ENCODE results near the gene FCRL3.
"Not testable (repeated sequence)": the region's sequence is repeated elsewhere in the genome, so short reads cannot be mapped to it uniquely, and the experiment has no call there.

FCRL3 gene, protein sequence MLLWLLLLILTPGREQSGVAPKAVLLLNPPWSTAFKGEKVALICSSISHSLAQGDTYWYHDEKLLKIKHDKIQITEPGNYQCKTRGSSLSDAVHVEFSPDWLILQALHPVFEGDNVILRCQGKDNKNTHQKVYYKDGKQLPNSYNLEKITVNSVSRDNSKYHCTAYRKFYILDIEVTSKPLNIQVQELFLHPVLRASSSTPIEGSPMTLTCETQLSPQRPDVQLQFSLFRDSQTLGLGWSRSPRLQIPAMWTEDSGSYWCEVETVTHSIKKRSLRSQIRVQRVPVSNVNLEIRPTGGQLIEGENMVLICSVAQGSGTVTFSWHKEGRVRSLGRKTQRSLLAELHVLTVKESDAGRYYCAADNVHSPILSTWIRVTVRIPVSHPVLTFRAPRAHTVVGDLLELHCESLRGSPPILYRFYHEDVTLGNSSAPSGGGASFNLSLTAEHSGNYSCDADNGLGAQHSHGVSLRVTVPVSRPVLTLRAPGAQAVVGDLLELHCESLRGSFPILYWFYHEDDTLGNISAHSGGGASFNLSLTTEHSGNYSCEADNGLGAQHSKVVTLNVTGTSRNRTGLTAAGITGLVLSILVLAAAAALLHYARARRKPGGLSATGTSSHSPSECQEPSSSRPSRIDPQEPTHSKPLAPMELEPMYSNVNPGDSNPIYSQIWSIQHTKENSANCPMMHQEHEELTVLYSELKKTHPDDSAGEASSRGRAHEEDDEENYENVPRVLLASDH

DNA sequence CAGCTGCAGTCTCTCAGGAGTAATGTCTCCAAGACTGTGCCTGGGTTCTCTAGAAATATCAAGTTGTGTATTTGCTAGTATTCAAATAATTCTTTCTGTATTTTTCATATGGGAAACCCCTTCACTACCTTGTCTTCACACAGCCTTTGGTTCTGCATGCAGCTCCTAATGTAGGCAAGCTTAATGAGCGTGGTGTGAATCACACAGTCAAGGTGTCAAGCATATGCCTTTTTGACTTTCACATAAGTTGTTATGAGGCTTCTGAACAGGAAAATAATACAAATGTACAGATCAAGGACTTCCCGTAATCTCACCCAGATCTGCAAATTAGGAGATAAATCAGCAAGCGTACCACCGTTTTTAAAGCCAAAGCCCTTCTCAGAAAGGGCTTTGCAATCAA, at the start of gene FCRL3:
Gene FCRL3, minus strand, starts transcription at position 38 of the 400 bp plus-strand sequence. CDS start 280 bp downstream, outside the sequence.
- DNase-seq, result no peak

DNA sequence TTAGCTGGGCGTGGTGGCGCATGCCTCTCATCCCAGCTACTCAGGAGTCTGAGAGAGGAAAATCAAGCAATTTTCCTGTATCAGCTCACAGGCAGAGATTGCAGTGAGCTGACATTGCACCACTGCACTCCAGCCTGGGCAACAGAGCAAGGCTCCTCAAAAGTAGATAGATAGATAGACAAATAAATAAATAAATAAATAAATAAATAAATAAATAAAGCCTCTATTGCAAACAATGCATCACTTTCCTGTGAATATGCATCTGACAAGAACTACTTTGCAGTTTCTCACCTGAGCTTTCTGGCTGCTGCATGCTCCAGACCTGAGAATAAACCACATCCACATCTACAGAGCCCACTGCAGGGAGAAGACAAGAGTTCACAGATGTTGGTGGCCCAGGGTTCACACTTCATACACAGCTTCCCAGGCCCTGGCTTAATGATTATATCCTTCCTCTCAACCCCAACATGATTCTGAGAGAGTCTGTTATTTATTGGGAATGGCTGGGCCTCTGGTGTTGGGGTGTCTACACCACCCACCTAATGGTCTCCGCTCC, 47.8 kb upstream of the FCRL3 start:
- no peak for DNase-seq

DNA sequence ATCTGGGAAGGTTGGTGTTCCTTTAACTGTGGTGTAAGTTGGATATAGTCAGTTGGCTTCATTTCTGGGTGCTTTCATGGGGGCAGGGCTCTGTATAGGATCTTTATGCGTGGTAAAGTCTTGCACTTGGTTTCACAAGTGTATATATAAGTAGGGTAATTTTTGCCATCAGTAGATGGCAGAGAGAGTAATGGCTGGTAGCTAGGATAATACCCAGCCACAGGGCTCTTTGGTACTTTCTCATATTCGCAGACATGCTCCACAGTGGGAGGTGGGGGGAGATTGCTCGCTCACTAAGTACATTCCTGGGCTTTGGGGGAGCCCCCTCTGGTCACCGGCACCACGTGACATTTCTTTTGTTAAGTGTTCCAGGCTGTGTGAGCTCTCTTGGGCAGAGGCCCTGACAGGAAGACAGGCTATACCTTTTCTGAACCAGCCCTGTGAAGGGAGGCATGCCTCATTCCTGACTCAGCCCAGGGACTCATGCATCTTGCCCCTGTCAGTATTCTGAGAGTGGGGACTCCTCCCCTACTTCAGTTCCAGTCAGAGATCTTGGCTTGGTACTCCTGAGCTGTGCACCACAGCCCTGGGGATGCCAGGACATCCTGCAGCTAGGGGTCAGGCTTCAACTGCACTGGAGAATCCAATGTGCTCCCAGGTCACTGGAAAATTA, 38.8 kb upstream of the FCRL3 start:
- DNase-seq, result no peak

DNA sequence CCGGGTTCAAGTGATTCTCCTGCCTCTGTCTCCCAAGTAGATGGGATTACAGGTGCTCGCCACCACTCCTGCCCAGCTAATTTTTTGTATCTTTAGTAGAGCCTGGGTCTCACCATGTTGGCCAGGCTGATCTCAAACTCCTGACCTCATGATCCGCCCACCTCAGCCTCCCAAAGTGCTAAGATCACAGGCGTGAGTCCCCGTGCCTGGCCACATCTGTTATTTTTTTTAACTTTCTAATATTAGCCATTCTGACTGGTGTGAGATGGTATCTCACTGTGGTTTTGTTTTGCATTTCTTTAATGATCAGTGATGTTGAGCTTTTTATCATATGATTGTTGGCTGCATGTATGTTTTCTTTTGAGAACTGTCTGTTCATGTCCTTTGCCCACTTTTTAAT, 35.4 kb upstream of the FCRL3 start:
- not testable (repeated sequence) for DNase-seq

DNA sequence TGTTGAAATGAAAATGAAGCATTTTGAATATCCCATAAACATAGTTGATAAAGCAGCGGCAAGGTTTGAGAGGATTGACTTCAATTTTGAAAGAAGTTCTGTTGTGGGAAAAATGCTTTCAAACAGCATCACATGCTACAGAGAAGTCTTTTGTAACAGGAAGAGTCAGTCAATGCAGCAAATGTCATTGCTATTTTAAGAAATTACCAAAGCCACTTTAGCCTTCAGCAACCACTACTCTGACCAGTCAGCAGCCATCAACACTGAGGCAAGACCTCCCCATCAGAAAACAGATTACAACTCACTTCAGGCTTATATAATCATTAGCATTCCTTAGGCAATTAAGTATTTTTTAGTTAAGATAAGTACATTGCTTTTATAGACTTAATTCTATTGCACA, 33.8 kb upstream of the FCRL3 start:
- DNase-seq, result no peak

DNA sequence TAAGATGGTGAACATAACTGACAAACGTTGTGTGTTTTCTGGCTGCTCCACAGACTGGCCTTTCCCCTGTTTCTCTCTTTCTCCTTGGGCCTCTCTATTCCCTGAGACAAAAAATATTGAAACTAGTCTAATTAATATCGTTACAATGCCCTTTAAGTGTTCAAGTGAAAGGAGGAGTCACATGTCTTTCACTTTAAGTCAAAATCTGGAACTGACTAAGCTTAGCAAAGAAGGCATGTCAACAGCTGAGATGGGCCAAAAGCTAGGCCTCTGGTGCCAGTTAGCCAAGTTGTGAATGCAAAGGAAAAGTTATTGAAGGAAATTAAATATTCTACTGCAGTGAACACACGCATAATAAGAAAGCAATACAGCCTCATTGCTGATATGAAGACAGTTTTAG, 32.2 kb upstream of the FCRL3 start:
- no peak for DNase-seq

DNA sequence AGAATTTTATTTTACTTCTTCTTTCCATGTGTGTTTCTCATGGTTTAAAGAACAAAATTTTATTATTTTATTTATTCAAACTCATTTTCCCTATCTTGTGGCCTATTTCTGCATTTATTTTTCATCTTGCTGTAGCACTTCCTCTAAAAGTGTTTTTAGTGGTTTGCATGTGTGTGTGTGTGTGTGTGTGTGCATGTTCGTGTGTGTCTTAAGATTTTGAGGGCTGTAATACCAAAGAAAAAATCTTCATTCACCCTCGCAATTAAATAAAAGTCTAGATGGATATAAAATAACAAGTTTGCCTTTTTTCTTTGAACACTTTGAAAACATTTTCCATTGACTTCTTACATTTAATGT, 24.6 kb upstream of the FCRL3 start:
- no peak for DNase-seq

DNA sequence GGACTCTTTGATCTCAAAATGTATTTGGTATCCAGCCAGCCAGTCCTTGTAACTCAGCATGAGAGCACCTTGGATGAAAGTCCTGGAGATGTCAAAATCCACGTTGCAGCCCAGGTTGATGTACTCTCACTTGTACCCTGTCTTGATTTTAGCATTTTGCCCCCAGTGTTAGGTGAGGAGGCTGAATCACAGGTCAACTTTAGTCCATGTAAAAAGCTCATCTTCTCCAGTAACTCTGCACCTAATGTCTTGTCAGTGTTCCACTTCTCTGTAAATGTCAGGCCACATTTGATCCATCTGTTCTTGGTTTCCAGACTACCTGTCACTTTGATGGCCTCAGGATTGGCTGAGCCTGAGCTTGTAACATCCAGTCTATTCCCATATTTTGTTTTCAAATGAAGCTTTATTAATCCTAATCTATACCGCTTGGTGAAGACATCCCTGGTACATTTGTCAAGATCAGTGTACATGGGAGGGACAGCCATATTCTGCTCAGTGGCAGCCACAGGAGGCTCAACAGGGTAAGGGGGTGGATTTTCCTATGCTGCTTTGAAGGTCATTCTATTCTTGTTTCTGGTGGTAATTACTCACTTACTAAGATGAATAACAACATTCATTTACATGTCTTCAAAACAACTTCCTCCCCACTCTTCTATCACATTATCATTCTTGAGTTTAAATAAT, 24.1 kb upstream of the FCRL3 start:
- no peak for DNase-seq

DNA sequence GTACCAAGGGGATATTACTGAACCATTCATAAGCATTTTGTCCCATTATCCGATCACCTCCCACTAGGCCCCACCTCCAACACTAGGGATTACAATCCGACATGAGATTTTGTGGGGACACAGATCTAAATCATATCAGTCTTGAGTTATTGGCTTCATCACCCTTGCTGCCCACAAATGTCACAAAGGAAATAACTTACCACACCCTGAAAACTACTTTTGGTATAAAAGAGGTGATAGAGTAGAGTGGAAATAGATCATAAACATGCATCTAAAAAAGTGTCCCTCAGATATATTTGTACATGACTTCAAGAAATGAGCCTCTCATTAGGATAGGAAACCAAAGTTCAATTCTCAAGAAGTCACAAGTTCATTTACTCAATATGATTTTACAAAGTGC, 22.6 kb upstream of the FCRL3 start:
- no peak for DNase-seq

DNA sequence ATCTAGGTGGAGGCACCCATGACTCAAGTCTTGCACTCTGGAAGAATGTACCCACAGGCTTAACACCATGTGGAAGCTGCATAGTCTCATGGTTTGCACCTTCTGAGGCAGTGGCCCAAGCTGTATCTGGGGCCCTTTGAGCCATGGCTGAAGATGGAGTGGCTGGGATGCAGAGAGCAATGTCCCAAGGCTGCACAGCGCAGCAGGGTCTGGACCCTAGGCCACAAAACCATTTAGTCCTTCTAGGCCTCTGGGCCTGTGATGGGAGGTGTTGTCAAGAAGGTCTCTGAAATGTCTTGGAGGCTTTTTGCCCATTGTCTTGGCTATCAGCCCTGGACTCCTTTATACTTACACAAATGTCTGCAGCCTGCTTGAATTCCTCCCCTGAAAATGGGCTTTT, 21.4 kb upstream of the FCRL3 start:
- no peak for DNase-seq

DNA sequence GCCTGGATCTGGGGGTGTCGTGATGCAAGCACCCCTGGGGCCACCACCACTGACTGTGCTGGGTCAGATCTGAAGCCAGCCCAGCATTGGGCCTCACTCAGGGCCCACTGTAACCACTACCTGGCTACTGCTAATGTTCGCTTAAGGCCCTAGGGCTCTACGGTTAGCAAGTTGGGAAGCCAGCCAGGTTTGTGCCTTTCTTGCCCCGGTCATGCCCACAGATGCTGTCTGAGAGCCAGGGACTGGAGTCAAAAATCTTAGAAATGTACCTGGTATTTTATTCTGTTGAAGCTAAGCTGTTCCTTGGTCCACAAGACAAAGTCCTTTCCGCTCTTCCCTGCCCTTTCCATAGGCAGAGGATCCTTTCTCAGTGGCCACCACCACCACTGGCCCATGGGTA, 15.2 kb upstream of the FCRL3 start:
- no peak for DNase-seq

DNA sequence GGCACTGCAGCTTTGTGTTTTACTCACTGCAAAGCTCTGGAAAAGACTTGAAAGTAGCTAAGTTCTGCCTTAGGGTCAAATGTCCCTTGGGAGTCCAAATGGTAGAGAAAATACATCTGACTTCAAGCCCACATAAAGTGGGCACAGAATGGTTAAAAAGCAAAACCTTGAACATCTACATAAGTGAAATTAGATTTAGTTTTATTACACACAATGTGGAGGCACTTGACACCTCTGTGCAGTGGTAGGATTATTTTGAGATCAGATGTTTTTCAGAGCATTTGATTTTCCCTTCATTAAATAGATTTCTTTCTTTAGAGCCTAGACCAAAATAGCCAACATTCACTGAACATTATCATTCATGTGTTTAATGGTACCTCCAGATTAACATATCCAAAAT, 11.2 kb upstream of the FCRL3 start:
- DNase-seq, result no peak

DNA sequence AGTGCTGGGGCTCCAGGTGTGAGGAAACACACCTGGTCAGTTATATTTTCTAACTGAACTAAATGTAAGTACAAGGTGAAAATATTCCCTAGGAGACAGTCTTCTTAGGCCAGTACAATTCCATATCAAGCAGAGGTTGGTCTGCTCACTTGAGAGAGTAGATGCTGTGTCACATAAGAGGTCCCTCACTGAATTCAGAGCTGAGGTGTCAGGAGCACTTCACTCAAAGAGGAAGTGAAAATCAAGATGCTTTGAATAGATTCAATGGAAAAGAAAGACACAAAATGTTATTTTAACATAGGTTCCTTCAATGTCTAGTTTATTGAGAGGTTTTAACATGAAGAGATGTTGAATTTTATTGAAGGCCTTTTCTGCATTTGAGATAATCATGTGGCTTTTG, 4.3 kb upstream of the FCRL3 start:
- no peak for DNase-seq

DNA sequence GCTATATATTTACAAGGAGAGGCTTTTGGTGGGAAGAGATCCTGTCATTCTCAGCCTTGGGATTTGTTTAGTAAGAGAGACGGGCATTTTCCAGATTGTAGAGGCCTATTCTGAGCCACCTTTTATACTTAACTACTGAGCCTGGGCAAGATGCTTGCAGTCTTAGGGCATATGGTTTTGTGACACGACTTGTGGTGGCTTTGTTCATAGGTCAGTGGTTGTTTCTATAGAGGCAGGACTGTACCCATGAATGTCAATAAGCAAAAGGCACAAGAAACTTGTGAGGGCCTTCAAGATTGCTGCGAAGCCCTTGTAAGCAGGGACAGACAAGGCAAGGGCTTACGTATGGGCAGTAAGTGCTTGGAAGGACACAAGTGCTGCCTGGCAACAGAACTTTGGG, 3.4 kb upstream of the FCRL3 start:
- DNase-seq, result no peak

DNA sequence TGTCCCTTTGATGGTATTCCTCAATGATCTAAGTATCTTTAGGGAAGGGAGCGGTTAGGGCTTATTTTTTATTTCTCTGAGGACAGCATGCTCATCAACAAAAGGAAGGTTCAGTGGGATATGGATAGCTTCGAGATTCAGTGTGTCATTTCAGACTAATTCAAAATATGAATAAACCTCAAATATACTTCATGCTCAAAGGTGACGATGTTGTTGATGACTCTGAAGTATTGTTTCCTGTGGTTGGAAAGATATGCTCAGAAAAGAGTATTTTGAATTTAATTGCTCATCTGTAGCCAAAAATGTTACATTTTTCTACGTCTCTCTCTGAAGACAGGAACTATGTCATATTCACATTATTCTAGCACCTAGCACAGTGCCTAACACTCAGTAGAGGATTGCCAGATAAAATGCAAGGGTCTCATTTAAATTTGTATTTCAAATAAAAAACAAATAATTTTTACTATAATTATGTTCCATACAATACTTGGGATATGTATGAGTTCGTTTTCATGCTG, 1.8 kb upstream of the FCRL3 start:
- DNase-seq, result no peak

DNA sequence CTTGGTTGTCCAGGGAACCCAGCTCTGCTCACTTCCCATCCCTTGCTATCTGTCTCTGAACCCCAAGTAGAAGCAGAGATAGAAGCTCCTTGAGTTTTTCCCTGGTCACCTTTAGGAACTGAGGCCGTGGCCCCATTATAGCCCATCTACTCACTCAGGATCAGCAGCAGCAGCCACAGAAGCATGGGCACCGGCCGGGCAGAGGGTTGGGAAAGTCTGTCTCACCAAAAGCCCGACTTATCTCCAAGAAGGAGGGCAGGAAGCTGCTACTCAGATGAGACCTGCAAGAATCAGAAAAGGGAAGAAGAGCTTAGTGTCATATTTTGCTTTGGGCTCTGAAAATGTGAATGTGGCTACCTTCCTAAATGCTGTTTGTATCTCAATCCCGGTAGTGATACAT, 264 bp downstream of the FCRL3 start:
- no peak for DNase-seq

DNA sequence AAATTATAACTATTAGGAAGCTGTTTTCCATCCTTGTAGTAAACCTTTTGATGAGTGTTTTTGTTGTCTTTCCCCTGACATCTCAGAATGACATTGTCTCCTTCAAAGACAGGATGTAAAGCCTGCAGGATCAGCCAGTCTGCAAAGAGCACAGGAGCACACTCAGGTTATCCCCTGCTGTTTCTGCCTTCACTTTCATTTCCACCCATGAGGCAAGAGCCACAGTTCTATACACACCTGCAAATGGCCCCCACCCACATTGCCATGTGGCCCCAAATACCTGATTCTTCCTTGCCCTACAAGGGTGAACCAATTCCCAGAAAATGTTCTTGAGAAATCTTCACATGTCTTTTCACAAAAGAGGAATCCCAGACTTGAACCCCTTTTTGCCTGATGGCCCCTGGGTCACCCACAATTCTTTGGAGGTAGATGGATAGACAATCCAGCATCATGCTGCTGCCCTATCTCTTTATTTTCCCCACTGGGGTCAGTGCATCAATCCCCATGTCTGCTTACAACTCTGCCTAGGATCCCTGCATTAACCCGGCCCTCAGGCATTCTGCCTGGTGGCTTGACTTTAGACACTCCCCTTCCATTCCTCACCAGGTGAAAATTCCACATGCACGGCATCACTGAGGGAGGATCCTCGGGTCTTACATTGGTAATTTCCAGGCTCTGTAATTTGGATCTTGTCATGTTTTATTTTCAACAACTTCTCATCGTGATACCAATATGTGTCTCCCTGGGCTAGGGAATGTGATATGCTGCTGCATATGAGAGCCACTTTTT, 2.6 kb downstream of the FCRL3 start:
- no peak for DNase-seq

DNA sequence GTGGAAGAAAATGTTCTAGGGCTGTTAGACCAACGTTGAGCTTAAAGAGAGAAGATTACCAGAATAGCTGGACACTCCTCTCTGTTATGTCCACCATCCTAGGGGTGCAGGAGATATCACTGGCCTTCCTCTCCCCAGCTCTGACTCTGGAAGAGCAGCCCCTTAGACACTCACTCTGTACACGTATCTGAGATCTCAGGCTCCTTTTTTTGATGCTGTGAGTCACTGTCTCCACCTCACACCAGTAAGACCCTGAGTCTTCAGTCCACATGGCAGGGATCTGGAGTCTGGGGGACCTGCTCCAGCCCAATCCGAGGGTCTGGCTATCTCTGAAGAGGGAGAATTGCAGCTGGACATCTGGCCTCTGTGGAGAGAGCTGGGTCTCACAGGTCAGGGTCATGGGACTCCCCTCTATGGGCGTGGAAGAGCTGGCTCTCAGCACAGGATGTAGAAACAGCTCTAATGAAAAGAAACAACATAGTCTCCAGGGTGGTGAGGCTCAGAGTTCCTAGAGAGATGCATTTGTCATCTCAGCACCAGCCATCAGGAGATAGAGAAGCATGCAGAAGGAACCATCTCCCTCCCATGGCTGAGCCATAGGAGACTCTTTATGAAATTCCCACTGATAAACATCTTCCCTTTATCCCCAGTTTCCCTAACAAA, 3.5 kb downstream of the FCRL3 start:
- DNase-seq, result no peak

DNA sequence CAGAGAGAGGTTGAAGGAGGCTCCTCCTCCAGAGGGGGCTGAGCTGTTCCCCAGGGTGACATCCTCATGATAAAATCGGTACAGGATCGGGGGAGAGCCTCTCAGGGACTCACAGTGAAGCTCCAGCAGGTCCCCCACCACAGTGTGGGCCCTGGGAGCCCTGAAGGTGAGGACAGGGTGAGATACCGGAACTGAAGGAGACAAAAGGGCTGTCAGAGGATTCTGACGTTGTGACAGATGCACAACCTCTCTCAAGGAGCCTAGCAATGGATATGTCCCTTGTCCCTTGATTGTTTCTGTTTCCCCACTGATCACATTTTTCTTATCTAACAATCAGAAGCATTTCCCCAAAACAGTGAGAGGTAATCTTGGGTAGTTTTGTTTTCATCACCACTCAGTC, 5.2 kb downstream of the FCRL3 start:
- no peak for DNase-seq

DNA sequence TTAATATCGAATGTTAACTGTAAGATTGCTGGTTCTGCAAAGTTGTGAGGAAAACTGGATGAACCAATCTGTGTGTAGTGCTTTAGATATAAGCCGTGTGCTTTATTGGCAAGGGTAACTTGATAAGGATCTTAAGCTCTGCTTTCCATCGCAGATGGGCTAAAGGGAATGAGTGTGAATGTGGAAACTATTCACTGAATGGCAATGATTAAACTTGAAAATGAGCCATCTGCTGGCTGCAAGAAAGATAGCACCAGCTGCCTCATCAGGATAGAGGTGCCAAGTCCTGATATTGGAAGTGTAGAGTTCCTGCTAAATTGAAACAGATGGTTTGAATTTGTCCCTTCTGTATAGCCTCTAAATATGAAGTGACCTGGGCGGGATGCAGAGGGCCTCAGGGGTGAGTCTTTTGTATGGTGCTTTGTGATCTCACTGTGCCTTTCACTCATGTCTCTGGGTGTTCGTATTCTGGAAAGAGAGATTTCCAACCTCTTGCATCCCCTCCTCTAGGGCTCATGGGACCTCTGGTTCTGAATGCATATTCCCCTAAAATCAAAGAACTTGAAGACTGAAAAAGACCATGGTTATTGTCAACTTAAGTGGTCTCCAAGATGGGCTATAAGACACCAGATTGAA, 9.2 kb downstream of the FCRL3 start:
- DNase-seq, result no peak

All from stimulated activated CD4-positive, alpha-beta T cell treated with anti-CD3 and anti-CD28 coated beads, Interleukin-2, amount 100 ng/mL, for 48 hours (primary cell).